ENCODE measurements around the gene ESR2.

The ESR2 gene

GRCh38 chr14:64265222-64265621, 28.9 kb downstream of the ESR2 start:
- DNase-seq (ENCODE audit: low spot score) = no peak

- no peak for DNase-seq (ENCODE audit: low spot score)
These were observed 33.8 kb downstream of the ESR2 start for GRCh38 chr14:64260418-64260817.

GRCh38 chr14:64255756-64256155, 38.4 kb downstream of the ESR2 start:
- no peak for DNase-seq (ENCODE audit: low spot score)

- peak; percentile 26 for DNase-seq (ENCODE audit: low spot score)
These were observed 40.5 kb downstream of the ESR2 start for GRCh38 chr14:64253672-64254071.

- DNase-seq (ENCODE audit: low spot score) = no peak
These were observed 44.8 kb downstream of the ESR2 start for GRCh38 chr14:64249363-64249762.

- DNase-seq (ENCODE audit: low spot score) = no peak
These were observed 45.5 kb downstream of the ESR2 start for GRCh38 chr14:64248689-64249088.

- no peak for DNase-seq (ENCODE audit: low spot score)
These were observed 47.0 kb downstream of the ESR2 start for GRCh38 chr14:64247195-64247594.

- no peak for DNase-seq (ENCODE audit: low spot score)
These were observed 47.5 kb downstream of the ESR2 start for GRCh38 chr14:64246688-64247087.

GRCh38 chr14:64245491-64245890, 48.7 kb downstream of the ESR2 start:
- no peak for DNase-seq (ENCODE audit: low spot score)

GRCh38 chr14:64244279-64244678, 49.9 kb downstream of the ESR2 start:
- no peak for DNase-seq (ENCODE audit: low spot score)

- DNase-seq (ENCODE audit: low spot score) = no peak
These were observed 55.5 kb downstream of the ESR2 start for GRCh38 chr14:64238631-64239030.

GRCh38 chr14:64238049-64238448, 56.1 kb downstream of the ESR2 start:
- no peak for DNase-seq (ENCODE audit: low spot score)

GRCh38 chr14:64235652-64236640, 58.2 kb downstream of the ESR2 start:
- DNase-seq (ENCODE audit: low spot score) = no peak

GRCh38 chr14:64234877-64235651, 59.1 kb downstream of the ESR2 start:
- DNase-seq (ENCODE audit: low spot score) = peak; percentile 44

- no peak for DNase-seq (ENCODE audit: low spot score)
These were observed 60.5 kb downstream of the ESR2 start for GRCh38 chr14:64233531-64234190.

- DNase-seq (ENCODE audit: low spot score) = no peak
These were observed 61.2 kb downstream of the ESR2 start for GRCh38 chr14:64232944-64233343.

- DNase-seq (ENCODE audit: low spot score) = peak; percentile 86
These were observed 61.9 kb downstream of the ESR2 start for GRCh38 chr14:64232095-64232838.

GRCh38 chr14:64229489-64229888, 64.7 kb downstream of the ESR2 start:
- DNase-seq (ENCODE audit: low spot score) = no peak

GRCh38 chr14:64227856-64228255, 66.3 kb downstream of the ESR2 start:
- DNase-seq (ENCODE audit: low spot score) = no peak

GRCh38 chr14:64225151-64225757, 68.9 kb downstream of the ESR2 start:
- DNase-seq (ENCODE audit: low spot score) = no peak

- no peak for DNase-seq (ENCODE audit: low spot score)
These were observed 72.7 kb downstream of the ESR2 start for GRCh38 chr14:64221391-64222003.

All from hepatic stellate cell (primary cell).